Activated gamma-delta T cell treated with Interleukin-2 at 50 U/mL for 16 hours (primary cell): ENCODE data around the gene PRKCD.

ENCODE experiments used
- DNase-seq: peaks from one replicate; pipeline ENCODE4 v3.0.0-alpha.2; 2020

PRKCD gene

DNA sequence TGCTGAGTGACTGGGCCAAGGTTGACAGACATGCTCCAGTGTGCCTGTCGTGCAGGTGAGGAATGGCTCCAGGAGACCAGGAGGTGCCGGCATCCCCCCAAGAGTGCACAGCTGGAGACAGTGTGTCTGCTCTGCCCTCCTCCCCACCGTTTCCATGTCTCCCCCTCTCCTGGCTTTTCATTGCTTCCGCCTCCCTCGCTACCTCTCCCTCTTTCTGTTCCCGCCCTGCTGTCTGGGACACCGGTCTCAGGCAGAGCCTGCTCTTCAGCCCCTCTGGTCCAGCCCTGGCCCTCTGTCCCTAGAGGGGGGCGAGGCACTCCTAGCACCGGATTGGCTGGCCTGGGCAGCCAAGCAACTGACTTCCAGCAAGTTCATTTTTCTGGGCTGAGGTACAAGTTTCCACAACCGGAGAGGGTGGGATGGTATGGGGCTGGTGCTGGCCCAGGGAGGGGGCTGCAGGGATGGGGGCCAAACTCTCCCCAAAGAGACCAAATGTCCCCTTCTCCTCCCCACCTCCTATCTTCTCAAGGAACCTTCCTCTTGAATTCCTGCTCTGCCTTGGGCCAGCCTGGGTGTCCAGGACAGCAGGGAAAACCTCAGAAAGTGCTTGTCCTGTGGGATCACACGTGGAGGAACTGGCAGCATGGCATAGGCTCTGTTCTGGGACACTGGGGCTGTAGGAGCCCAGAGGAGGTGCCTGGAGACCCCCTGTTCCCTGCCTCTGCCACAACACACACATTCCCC, 32.6 kb downstream of the PRKCD start:
- DNase-seq, result no peak

GRCh38 chr3:53194210-53195065, 33.4 kb downstream of the PRKCD start:
- DNase-seq, result no peak

GRCh38 chr3:53195066-53195450, 34.0 kb downstream of the PRKCD start:
- DNase-seq, result no peak

- DNase-seq, result peak; percentile 43
These were observed 34.9 kb downstream of the PRKCD start for GRCh38 chr3:53195602-53196574.

- no peak for DNase-seq
These were observed 35.8 kb downstream of the PRKCD start for GRCh38 chr3:53196575-53197407.

DNA sequence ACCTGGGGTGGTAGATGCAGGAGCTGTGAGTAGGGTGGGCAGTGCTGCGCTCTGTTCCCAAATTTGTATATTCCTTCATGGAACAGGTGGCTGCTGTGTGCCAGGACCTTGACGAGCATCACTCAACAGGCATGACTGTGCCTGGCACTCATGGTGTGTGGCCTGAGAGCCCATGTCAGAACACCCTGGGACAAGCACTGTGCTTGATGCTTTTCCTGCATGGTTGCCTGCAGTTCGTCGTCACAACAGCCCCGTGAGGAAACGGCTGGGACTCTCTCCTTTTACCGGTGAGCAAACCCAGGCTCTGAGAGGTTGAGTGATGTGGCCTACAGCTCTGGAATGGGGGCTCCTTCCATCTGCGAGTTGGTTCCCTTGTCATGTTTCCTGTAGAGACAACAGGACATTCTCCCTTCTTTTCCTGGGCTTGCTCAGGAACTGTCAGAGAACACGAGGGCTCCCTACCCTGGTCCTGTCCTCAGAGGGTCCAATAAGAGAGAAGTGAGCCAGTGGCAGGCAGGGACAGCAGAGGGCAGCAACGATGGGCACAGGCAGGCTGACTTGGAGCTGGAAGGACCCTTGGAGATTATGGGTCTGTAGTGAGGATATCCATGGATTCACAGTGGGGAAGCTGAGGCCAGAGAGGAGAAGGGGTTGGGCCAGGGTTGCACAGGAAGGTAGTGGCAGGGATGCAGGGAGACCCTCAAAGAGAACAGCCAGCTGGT, 37.4 kb downstream of the PRKCD start:
- no peak for DNase-seq

- no peak for DNase-seq
These were observed 38.0 kb downstream of the PRKCD start for GRCh38 chr3:53198996-53199395.

GRCh38 chr3:53199834-53200233, 38.8 kb downstream of the PRKCD start:
- no peak for DNase-seq

DNA sequence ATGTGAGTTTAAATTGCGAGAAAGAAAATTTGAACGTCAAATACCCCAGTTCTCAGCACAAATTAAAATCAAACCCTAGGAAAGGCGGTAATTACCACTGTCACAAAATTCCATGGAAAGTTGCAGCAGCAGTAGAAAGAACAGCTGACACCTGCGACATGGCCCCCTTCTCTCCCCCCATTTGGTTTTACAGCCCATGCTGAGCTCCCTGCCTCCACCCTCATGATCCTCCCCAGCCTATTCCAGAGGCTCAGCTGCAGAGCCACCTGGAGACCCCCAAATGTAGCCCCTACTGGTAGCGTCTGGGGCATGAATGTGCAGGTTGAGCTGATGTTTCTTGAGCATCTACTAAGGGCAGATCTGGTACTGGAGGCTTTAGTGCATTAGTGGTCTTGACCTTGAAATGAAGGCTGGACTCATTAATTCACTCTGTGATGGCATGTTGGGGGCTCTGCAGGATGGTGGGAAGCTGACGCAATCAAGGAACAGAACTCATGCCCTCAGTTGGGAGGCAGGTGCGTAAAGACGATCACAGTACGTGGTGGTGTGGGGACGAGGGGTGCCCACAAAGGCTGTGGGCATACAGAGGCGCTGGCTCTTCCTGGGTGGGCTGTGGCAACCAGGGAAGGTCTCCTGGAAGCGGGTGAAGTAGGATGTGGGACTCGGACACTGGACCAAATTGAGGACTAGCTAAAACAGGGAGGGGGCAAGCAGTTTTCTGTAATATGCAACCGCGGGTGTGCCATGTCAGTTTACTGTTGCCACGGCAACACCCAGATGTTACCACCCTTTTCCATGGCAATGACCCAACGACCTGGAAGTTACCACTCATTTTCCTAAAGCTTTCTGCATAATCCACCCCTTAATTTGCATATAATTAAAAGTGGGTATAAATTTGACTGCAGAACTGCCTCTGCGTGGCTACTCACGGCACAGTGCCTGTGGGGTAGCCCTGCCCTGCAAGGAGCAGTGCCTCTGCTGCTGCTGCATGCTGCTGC, 39.8 kb downstream of the PRKCD start:
- DNase-seq, result no peak

- DNase-seq, result no peak
These were observed 41.5 kb downstream of the PRKCD start for GRCh38 chr3:53202331-53203015.

DNA sequence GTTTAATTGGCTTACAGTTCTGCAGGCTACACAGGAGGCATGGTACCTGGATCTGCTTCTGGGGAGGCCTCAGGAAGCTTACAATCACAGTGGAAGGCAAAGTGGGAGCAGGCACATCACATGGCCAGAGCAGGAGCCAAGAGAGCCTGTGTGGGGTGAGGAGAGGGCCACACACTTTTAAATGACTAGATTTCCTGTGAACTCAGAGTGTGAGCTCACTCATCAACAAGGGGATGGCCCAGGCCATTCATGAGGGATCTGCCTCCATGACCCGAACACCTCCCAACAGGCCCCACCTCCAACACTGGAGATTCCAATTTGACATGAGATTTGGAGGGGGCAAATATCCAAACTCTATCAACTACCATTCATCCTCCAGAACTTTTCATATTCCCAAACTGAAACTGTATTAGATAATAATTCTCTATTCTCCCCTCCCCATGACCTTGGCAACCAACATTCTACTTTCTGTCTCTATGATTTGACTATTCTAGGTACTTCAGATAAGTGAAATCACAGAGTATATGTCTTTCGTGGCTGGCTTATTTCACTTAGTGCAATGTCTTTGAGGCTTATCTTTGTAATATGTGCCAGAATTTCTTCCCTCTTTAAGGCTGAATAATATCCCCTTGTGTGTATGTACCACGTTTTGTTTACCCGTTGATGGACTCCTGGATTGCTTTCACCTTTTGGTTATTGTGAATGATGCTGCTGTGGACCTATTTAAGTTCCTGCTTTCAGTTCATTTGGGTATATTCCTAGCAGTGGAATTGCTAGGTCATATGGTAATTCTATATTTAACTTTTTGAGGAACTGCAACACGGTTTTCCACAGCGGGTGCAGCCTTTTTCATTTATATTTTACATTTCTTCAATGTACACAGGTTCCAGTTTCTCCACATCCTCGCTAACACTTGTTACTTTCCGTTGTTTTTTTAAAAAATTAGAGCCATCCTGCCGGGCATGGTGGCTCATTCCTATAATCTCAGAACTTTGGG, 51.0 kb downstream of the PRKCD start:
- no peak for DNase-seq

- DNase-seq, result no peak
These were observed 52.3 kb downstream of the PRKCD start for GRCh38 chr3:53213276-53213675.

DNA sequence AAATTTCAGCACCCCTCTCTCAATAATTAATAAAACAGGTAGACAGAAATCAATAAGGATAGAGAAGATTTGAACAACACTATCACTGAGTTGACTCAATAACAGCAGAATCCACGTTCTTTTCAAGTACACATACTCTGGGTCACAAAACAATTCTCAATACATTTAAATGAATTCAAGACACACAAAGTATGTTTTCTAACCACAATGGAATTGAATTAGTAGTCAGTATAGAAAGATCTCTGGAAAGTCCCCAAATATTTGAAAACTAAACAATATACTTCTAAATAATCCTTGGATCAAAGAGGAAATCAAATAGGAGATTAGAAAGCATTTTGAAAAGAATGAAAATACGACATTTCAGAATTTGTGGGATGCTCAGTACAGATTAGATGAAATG, 54.8 kb downstream of the PRKCD start:
- DNase-seq, result no peak

GRCh38 chr3:53216723-53217122, 55.7 kb downstream of the PRKCD start:
- no peak for DNase-seq

DNA sequence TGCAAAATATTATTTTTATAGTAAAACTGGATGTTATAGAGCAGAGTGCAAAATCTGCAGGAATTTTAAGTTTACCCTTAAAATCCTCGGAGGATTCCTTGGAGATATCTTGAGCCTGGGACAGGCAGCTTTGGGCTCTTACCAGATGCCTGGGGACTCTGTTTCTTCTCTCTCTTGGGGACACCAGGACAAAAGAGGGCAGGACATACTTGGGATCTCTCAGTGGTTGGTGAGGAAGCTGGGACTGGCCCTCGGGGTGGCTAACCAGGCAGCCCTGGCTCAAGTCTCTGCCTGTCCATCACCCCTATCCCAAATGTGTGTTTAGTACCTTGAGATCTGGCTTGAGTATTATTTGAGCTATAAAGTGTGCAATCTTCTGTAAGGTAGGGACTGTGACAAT, 56.2 kb downstream of the PRKCD start:
- DNase-seq, result no peak

DNA sequence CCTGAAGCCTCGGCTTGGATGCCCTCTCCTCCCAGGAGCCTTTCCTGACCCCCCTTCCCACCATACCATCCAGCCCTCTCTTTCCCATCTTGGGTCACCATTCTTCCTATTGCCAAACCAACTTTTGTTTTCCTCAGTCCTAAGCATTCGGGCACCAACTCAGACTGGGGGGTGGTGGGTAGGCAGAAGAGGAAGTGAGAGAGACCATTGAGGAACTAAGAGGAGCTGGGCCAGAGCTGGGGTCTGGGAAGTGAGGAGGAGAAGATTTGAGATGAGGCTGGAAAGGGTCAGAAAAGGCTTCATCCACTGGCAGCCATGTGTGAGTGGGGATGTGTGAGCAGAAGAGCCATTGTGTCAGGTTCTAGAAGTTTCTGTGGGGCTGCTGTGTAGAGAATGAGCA, 57.1 kb downstream of the PRKCD start:
- no peak for DNase-seq

GRCh38 chr3:53219895-53220483, 59.0 kb downstream of the PRKCD start:
- DNase-seq, result peak; percentile 70

DNA sequence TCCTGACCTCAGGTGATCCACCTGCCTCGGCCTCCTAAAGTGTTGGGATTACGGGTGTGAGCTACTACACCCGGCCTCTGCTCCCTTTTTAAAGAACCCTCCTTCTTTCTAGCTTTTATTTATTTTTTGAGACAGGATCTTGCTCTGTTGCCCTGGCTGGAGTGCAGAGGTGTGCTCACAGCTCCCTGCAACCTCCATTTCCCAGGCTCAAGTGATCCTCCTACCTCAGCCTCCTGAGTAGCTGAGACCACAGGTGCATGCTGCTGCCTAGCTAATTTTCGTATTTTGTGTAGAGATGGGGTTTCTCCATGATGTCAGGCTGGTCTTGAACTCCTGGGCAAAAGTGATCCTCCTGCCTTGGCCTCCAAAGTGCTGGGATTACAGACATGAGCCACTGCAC, 60.3 kb downstream of the PRKCD start:
- DNase-seq, result no peak
